GM12801 (cell line): Measurements from ENCODE around the gene SLAMF1.

Experiments used
- TF ChIP-seq, protein P1 (sequence below): IDR thresholded peaks from one replicate; pipeline ENCODE4 v1.5.1; 2011; ENCODE audit warnings: control low read depth; ENCODE audit not compliant: insufficient read length; ENCODE audit errors: extremely low read depth

Gene SLAMF1

DNA sequence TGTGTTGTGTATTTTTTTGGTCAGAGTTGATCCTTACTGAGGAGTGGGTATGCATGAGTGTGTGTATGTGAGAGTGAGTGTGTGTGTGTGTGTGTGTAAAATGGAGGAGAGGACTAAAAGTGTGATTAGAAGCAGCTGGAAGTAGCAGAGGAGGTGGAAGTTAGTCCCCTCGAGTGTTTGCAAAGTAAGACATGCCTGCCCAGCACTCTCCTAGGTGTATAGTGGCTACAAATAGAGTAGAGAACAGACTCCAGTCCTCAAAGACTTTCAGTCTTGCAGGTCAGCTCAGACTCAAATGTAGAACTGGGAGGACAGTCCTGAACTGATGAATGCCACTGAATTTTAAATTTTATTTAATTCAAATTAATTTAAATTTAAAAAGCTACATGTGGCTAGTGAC is 28.5 kb downstream of the SLAMF1 start:
- TF ChIP-seq, protein P1, sequence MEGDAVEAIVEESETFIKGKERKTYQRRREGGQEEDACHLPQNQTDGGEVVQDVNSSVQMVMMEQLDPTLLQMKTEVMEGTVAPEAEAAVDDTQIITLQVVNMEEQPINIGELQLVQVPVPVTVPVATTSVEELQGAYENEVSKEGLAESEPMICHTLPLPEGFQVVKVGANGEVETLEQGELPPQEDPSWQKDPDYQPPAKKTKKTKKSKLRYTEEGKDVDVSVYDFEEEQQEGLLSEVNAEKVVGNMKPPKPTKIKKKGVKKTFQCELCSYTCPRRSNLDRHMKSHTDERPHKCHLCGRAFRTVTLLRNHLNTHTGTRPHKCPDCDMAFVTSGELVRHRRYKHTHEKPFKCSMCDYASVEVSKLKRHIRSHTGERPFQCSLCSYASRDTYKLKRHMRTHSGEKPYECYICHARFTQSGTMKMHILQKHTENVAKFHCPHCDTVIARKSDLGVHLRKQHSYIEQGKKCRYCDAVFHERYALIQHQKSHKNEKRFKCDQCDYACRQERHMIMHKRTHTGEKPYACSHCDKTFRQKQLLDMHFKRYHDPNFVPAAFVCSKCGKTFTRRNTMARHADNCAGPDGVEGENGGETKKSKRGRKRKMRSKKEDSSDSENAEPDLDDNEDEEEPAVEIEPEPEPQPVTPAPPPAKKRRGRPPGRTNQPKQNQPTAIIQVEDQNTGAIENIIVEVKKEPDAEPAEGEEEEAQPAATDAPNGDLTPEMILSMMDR = no peak

DNA sequence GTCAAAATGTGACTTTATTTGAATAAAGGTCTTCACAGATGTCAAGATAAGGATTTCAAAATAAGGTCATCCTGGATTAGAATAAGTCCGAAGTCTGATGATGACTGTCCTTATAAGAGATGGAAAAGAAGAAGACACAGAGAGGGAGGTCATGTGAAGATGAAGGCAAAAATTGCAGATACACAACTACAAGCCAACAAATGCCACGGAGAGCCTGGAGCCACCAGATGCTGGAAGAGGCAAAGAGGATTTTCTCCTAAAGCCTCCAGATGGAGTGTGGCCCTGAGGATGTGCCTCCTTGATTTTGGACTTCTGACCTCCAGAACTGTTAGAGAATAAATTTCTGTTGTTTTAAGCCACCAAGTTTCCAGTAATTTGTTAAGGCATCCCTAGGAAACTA is 31.2 kb downstream of the SLAMF1 start:
- TF ChIP-seq, protein P1 = no peak

DNA sequence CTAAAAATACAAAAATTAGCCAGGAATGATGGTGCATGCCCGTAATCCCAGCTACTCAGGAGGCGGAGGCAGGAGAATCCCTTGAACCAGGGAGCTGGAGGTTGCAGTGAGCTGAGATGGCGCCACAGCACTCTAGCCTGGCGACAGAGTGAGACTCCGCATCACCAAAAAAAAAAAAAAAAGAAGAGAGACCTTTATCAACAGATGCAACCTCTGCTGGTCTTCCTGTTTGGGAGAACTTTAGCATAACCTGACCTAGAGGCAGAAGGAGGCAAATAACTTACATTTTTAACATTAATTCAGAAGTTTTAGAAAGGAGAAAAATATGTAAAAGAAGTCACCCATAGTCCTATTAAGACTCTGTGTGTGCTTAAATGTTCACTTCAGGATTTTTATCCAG is 32.4 kb downstream of the SLAMF1 start:
- TF ChIP-seq, protein P1 = no peak

DNA sequence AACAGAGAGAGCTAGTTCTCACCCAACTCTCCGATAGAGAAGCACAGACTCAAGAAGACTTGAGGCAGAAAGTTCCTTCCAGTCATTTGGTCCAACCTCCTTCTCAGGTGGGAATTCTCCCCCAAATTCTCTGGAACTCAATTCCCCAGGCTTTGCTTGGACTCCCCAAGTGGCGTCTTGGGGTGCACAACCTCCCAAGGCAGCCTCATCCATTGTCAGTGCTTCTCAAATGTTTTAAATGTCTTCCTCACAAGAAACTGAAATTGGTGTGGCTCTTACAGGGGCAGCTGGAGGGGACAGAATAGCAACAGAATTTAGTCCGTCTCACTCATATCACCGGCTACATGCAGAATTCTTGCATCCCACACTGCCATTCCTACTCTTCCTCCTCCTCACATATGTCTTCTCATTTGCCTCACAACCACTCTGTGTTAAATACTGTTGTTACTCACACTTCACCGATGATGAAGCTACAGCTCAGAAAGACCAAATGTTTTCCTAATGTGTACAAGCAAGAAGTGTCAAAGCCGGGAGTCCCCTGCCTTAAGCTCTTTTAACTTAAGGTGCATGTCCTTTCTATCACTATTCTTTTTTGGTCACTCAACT is 34.1 kb downstream of the SLAMF1 start:
- TF ChIP-seq, protein P1 = no peak

DNA sequence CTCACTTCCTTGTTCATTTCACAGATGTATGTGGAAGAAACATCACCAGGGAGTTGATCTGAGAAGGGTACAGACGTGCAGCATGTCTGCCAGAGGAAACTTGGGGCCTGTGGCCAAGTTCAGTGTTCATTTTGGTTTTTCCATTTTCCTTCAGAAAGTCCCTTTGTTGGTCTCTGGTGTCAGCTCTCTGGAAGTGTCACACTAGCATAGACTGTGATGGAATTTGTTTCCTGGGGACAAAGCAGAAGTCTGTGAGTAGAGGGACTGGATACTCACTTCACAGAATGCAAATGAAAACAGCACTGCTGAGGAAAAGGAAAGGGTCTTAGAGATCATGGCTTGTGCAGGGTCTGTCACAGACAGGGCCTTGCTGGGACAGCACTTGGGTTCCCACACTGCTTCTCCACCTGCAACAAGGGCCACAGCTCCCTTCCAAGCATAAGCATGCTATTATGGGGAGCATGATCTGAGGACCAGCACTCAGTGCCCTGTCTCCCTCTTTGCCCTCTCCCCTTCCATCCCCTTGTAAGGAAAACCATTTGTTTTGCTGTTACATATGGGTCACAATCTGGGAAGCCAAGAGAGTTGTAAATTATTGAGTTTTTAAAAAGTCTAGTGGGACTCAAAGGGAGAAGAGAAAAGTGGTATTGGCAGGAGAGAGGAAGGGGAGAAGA is 36.1 kb downstream of the SLAMF1 start:
- TF ChIP-seq, protein P1 = no peak

DNA sequence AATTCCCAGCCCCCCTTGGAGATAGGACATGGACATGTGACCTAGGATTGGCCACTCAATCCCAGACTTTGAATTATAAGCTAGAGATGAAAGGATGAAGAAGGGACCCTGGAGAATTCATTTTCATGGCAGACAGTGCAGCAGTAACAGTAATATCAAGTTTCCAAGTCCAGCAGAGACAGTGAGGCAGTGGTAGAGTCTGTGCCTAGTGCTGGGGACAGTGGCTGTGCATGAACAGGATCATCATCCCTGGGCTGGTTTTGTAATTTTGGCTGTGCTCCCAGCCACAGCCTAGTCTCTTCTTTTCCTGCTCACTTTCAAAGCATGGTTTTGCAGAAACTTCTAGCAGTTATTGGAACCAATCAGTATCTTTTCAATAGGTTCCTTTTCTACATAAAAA is 37.9 kb downstream of the SLAMF1 start:
- TF ChIP-seq, protein P1 = no peak

DNA sequence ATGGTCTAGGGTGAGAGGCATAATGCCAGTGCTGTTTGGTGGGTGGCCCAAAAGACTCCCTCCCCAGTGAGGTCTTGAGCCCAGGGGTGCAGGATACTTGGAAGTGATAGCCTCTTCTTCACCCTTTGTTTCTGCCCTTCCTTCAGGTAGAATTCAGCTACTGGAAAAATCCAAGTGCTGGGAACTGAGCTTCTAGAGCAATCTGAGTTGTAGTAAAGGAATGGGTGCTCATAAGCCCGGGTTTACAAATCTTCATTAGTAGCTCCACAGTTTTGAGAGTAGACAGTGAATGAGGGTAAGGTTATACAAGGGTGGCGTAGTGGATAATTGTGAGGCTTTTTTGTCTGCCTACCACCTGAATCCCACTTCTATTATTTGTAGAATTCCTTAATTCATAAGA is 38.3 kb downstream of the SLAMF1 start:
- TF ChIP-seq, protein P1 = no peak
